Muscle layer of colon (tissue), 2 donors: ENCODE data around the gene CIB2.

Experiments used
- H3K27ac ChIP-seq: one replicate; pipeline ENCODE4 v1.7.0; 2013; ENCODE audit warnings: low read depth, mild to moderate bottlenecking, low read length, moderate library complexity
- H3K27me3 ChIP-seq, 2 donors: one replicate each; pipeline ENCODE4 v1.7.0; 2013; ENCODE audit warnings: low read length in 2 of 2, mild to moderate bottlenecking in 2 of 2; ENCODE audit not compliant: insufficient read depth in 2 of 2, control insufficient read depth in 1 of 2
- H3K36me3 ChIP-seq: one replicate; pipeline ENCODE4 v1.7.0; 2013; ENCODE audit warnings: mild to moderate bottlenecking, low read length; ENCODE audit not compliant: insufficient read depth
- H3K4me1 ChIP-seq: one replicate; pipeline ENCODE4 v1.7.0; 2013; ENCODE audit warnings: mild to moderate bottlenecking, low read length; ENCODE audit not compliant: insufficient read depth
- H3K4me3 ChIP-seq, 2 donors: one replicate each; pipeline ENCODE4 v1.7.0; 2013; ENCODE audit warnings: low read length in 2 of 2, low read depth in 1 of 2, mild to moderate bottlenecking in 1 of 2, moderate library complexity in 1 of 2
- H3K9ac ChIP-seq: one replicate; pipeline ENCODE4 v1.7.0; 2013; ENCODE audit warnings: low read length
- H3K9me3 ChIP-seq: one replicate; pipeline ENCODE4 v1.7.0; 2013; ENCODE audit warnings: mild to moderate bottlenecking, low read length
- donor health status: abdominal sarcoma.
- donor health status: Adenocarcinoma of cecum.

The CIB2 gene

GRCh38 chr15:78088773-78089080 lies 42.5 kb downstream of the CIB2 start:
- no peak overlapping the region for H3K9ac ChIP-seq
- no peaks in the 10 kb centered on the region for H3K36me3 ChIP-seq
- H3K9me3 ChIP-seq = no peaks in the 10 kb centered on the region
- no peak overlapping the region for H3K4me3 ChIP-seq
- no peaks in the 10 kb centered on the region for H3K27me3 ChIP-seq
- peaks cover 19% of the 10 kb centered on the region for H3K4me1 ChIP-seq
- no peak overlapping the region for H3K27ac ChIP-seq

- Histone ChIP-seq H3K4me3 (no peak overlapping the region), H3K27me3 (no peaks in the 10 kb centered on the region), H3K27ac (no peak overlapping the region), H3K4me1 (peaks cover 13% of the 10 kb centered on the region), H3K36me3 (no peaks in the 10 kb centered on the region), H3K9ac (no peak overlapping the region), H3K9me3 (no peaks in the 10 kb centered on the region)
Observed at GRCh38 chr15:78087951-78088772, 43.1 kb downstream of the CIB2 start.

- Histone ChIP-seq H3K4me1 (no peaks in the 10 kb centered on the region), H3K4me3 (no peak overlapping the region), H3K36me3 (no peaks in the 10 kb centered on the region), H3K27ac (no peak overlapping the region), H3K9me3 (no peaks in the 10 kb centered on the region), H3K27me3 (no peaks in the 10 kb centered on the region), H3K9ac (no peak overlapping the region)
Observed at GRCh38 chr15:78085928-78086327, 45.3 kb downstream of the CIB2 start.

GRCh38 chr15:78084449-78084750 lies 46.8 kb downstream of the CIB2 start:
- Histone ChIP-seq H3K27ac (no peak overlapping the region), H3K36me3 (no peaks in the 10 kb centered on the region), H3K4me1 (no peaks in the 10 kb centered on the region), H3K27me3 (no peaks in the 10 kb centered on the region), H3K9ac (no peak overlapping the region), H3K4me3 (no peak overlapping the region), H3K9me3 (no peaks in the 10 kb centered on the region)

- no peaks in the 10 kb centered on the region for H3K36me3 ChIP-seq
- H3K4me1 ChIP-seq = no peaks in the 10 kb centered on the region
- no peak overlapping the region for H3K4me3 ChIP-seq
- H3K9ac ChIP-seq = no peak overlapping the region
- no peaks in the 10 kb centered on the region for H3K9me3 ChIP-seq
- no peak overlapping the region for H3K27ac ChIP-seq
- no peaks in the 10 kb centered on the region for H3K27me3 ChIP-seq
Observed at GRCh38 chr15:78083687-78084448, 47.4 kb downstream of the CIB2 start.

GRCh38 chr15:78083186-78083585 lies 48.1 kb downstream of the CIB2 start:
- Histone ChIP-seq H3K9me3 (no peaks in the 10 kb centered on the region), H3K36me3 (no peaks in the 10 kb centered on the region), H3K9ac (no peak overlapping the region), H3K4me1 (peaks cover under 1% of the 10 kb centered on the region), H3K4me3 (no peak overlapping the region), H3K27me3 (no peaks in the 10 kb centered on the region), H3K27ac (no peak overlapping the region)

- H3K27me3 ChIP-seq = no peaks in the 10 kb centered on the region
- H3K9me3 ChIP-seq = no peaks in the 10 kb centered on the region
- H3K9ac ChIP-seq = no peak overlapping the region
- no peak overlapping the region for H3K4me3 ChIP-seq
- H3K27ac ChIP-seq = no peak overlapping the region
- no peaks in the 10 kb centered on the region for H3K36me3 ChIP-seq
- H3K4me1 ChIP-seq = peaks cover 4% of the 10 kb centered on the region
Observed at GRCh38 chr15:78082743-78083110, 48.5 kb downstream of the CIB2 start.

GRCh38 chr15:78082106-78082742 lies 49.0 kb downstream of the CIB2 start:
- Histone ChIP-seq H3K9me3 (no peaks in the 10 kb centered on the region), H3K4me1 (peaks cover 4% of the 10 kb centered on the region), H3K27ac (no peak overlapping the region), H3K9ac (no peak overlapping the region), H3K4me3 (no peak overlapping the region), H3K27me3 (no peaks in the 10 kb centered on the region), H3K36me3 (no peaks in the 10 kb centered on the region)

GRCh38 chr15:78080088-78080460 lies 51.2 kb downstream of the CIB2 start:
- no peaks in the 10 kb centered on the region for H3K27me3 ChIP-seq
- H3K27ac ChIP-seq = no peak overlapping the region
- H3K9me3 ChIP-seq = no peaks in the 10 kb centered on the region
- peaks cover 17% of the 10 kb centered on the region for H3K4me1 ChIP-seq
- H3K9ac ChIP-seq = no peak overlapping the region
- no peaks in the 10 kb centered on the region for H3K36me3 ChIP-seq
- no peak overlapping the region for H3K4me3 ChIP-seq

GRCh38 chr15:78079298-78080087 lies 51.8 kb downstream of the CIB2 start:
- no peaks in the 10 kb centered on the region for H3K9me3 ChIP-seq

GRCh38 chr15:78077871-78078210 lies 53.4 kb downstream of the CIB2 start:
- Histone ChIP-seq H3K27ac (no peak overlapping the region), H3K36me3 (no peaks in the 10 kb centered on the region), H3K9ac (peak overlapping the region; percentile 21), H3K27me3 (no peaks in the 10 kb centered on the region), H3K4me1 (peaks cover 20% of the 10 kb centered on the region), H3K4me3 (peak overlapping the region; percentile 28 to 47), H3K9me3 (no peaks in the 10 kb centered on the region)

More at GRCh38 chr15:78079298-78080087, 51.8 kb downstream of the CIB2 start:
- no peak overlapping the region for H3K27ac ChIP-seq
- H3K4me1 ChIP-seq = peaks cover 17% of the 10 kb centered on the region
- H3K4me3 ChIP-seq = no peak overlapping the region
- no peaks in the 10 kb centered on the region for H3K27me3 ChIP-seq
- no peak overlapping the region for H3K9ac ChIP-seq
- H3K36me3 ChIP-seq = no peaks in the 10 kb centered on the region
